OCI-LY3 (cell line): ENCODE results near the gene RGS13.
"Not testable (repeated sequence)": the region's sequence is repeated elsewhere in the genome, so short reads cannot be mapped to it uniquely, and the experiment has no call there.

Experiments used
- H2AFZ ChIP-seq: fragments of 200-600, 300-600 bp; shearing (Covaris generic); 2 replicates; pipeline ENCODE4 v1.6.0; 2014; ENCODE audit warnings: antibody characterized with exemption, low read depth, low read length
- H3K27ac ChIP-seq: fragments of 200-600, 300-600 bp; sonication (generic); 2 replicates; pipeline ENCODE4 v1.5.1; 2014; ENCODE audit warnings: mild to moderate bottlenecking, low read length, moderate library complexity, mixed read lengths
- H3K27me3 ChIP-seq: fragments of 200-600, 300-600 bp; sonication (generic); 2 replicates; pipeline ENCODE4 v1.6.1; 2014; ENCODE audit warnings: low read depth, low read length, mixed read lengths
- H3K36me3 ChIP-seq: fragments of 200-600, 300-600 bp; sonication (generic); replicated peaks from 2 replicates; pipeline ENCODE3; 2014; ENCODE audit warnings: low read depth, low read length, mixed read lengths
- H3K4me1 ChIP-seq: fragments of 300-600, 200-600 bp; sonication (generic); 2 replicates; pipeline ENCODE4 v1.6.1; 2014; ENCODE audit warnings: low read length, mixed read lengths
- H3K4me2 ChIP-seq: fragments of 200-600, 300-600 bp; sonication (generic); 2 replicates; pipeline ENCODE4 v1.6.1; 2014; ENCODE audit warnings: low read length, mixed read lengths
- H3K4me3 ChIP-seq: fragments of 300-600, 200-600 bp; sonication (generic); 2 replicates; pipeline ENCODE4 v1.5.1; 2014; ENCODE audit warnings: antibody characterized with exemption, mild to moderate bottlenecking, low read length, moderate library complexity
- H3K79me2 ChIP-seq: fragments of 300-600, 200-600 bp; shearing (Covaris generic); 2 replicates; pipeline ENCODE4 v1.6.1; 2014; ENCODE audit warnings: mild to moderate bottlenecking, low read length, mixed read lengths
- H3K9ac ChIP-seq: fragments of 300-600, 200-600 bp; shearing (Covaris generic); 2 replicates; pipeline ENCODE4 v1.6.0; 2014; ENCODE audit warnings: mild to moderate bottlenecking, low read length, moderate library complexity
- H3K9me3 ChIP-seq: fragments of 200-600, 300-600 bp; shearing (Covaris generic); 2 replicates; pipeline ENCODE4 v1.6.1; 2014; ENCODE audit warnings: low read length, mixed read lengths; ENCODE audit not compliant: insufficient read depth
- H4K20me1 ChIP-seq: fragments of 200-600, 300-600 bp; sonication (generic); 2 replicates; pipeline ENCODE4 v1.6.1; 2016; ENCODE audit warnings: low read length, mixed read lengths; ENCODE audit not compliant: insufficient read depth
- EZH2phosphoT487 ChIP-seq: fragments of 200-600 bp; shearing (Covaris generic); IDR thresholded peaks from 2 replicates; pipeline ENCODE4 v1.6.1; 2018; ENCODE audit warnings: antibody characterized with exemption, mixed run types, low read depth
- TF ChIP-seq, protein P1 (sequence below): fragments of 200-600, 300-600 bp; sonication (generic); IDR thresholded peaks from 2 replicates; pipeline ENCODE4 v1.5.1; 2014; ENCODE audit warnings: antibody characterized with exemption, low read length, low read depth

RGS13 gene

DNA sequence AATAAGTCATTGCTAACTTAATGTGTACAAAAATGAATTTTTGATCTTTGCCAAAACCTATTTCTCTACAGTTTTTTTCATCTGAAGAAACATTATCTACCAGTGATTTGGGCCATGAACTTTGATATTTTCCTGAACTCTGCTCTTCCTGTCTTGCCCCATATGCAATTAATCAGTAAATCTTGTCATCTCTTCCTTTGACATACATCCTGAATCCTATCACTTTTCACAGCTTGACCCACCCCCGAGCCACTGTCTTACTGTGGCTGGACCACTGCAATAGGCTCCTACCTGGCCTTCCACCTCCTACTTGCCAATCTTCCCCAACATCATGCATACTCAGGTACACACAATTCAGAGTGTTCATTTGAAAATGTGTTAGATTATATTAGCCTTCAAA, 46.4 kb downstream of the RGS13 start:
- H3K9ac ChIP-seq: no peak overlapping the region
- no peaks in the 10 kb centered on the region for H3K79me2 ChIP-seq
- no peaks in the 10 kb centered on the region for H3K36me3 ChIP-seq
- H3K4me1 ChIP-seq: peaks cover 7% of the 10 kb centered on the region
- no peak overlapping the region for H3K27ac ChIP-seq
- TF ChIP-seq EZH2phosphoT487: no peak
- TF ChIP-seq, protein P1, sequence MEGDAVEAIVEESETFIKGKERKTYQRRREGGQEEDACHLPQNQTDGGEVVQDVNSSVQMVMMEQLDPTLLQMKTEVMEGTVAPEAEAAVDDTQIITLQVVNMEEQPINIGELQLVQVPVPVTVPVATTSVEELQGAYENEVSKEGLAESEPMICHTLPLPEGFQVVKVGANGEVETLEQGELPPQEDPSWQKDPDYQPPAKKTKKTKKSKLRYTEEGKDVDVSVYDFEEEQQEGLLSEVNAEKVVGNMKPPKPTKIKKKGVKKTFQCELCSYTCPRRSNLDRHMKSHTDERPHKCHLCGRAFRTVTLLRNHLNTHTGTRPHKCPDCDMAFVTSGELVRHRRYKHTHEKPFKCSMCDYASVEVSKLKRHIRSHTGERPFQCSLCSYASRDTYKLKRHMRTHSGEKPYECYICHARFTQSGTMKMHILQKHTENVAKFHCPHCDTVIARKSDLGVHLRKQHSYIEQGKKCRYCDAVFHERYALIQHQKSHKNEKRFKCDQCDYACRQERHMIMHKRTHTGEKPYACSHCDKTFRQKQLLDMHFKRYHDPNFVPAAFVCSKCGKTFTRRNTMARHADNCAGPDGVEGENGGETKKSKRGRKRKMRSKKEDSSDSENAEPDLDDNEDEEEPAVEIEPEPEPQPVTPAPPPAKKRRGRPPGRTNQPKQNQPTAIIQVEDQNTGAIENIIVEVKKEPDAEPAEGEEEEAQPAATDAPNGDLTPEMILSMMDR: no peak
- H4K20me1 ChIP-seq: no peaks in the 10 kb centered on the region
- H2AFZ ChIP-seq: no peak overlapping the region
- H3K27me3 ChIP-seq: no peaks in the 10 kb centered on the region
- no peak overlapping the region for H3K4me2 ChIP-seq
- H3K4me3 ChIP-seq: no peak overlapping the region
- H3K9me3 ChIP-seq: no peaks in the 10 kb centered on the region

DNA sequence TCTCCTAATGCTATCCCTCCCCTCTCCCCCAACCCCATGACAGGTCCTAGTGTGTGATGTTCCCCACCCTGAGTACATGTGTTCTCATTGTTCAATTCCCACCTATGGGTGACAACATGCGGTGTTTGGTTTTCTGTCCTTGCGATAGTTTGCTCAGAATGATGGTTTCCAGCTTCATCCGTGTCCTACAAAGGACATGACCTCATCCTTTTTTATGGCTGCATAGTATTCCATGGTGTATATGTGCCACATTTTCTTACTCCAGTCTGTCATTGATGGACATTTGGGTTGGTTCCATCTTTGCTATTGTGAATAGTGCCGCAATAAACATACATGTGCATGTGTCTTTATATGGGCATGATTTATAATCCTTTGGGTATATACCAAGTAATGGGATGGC, 47.1 kb downstream of the RGS13 start:
- not testable (repeated sequence) for H3K9me3 ChIP-seq, H3K9ac ChIP-seq, H3K36me3 ChIP-seq, H3K79me2 ChIP-seq, H4K20me1 ChIP-seq, H3K27me3 ChIP-seq, H3K4me2 ChIP-seq, H3K27ac ChIP-seq, H3K4me1 ChIP-seq, H2AFZ ChIP-seq, H3K4me3 ChIP-seq

DNA sequence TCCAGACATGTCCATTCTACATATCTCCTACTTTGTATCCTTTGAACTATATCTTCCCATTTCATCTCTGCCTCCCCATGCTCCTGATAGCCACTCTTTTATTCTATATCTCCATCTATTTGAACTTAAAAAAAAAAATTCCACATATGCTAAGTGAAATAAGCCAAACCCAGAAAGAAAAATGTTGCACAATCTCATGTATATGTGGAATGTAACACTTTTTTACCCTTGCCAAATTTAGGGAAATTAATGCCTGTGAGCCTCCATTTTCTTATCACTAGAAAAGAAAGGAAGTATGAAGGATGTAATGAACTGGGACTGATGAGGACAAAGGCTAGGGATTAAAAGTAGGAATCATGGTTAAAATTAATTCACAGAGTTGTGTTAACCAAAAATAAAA, 53.5 kb downstream of the RGS13 start:
- Histone ChIP-seq H3K79me2 (no peaks in the 10 kb centered on the region), H3K9me3 (no peaks in the 10 kb centered on the region), H3K36me3 (peaks cover 4% of the 10 kb centered on the region), H3K27me3 (no peaks in the 10 kb centered on the region), H3K27ac (no peak overlapping the region), H3K9ac (no peak overlapping the region), H3K4me3 (no peak overlapping the region), H4K20me1 (no peaks in the 10 kb centered on the region), H3K4me1 (no peaks in the 10 kb centered on the region), H2AFZ (no peak overlapping the region), H3K4me2 (no peak overlapping the region)
- TF ChIP-seq EZH2phosphoT487: no peak
- TF ChIP-seq, protein P1: no peak

DNA sequence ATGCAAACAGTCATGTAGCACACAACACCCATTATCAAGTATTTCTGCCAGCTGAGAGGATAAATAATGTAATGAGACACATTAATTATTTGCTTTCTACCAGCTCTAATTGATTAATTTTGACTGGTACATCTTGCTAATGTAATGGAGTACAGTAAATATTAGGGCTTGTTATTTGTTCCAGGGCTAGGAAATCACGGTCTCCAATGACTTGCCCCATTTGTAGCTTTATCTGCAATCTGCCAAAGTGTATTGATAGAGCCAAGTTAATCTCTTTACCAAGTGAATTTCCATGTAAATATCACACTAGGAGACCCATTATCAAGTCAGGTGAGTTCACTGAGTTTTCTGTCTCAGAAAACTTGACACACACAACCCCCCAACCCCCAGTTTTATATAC, 55.1 kb downstream of the RGS13 start:
- Histone ChIP-seq H3K79me2 (no peaks in the 10 kb centered on the region), H3K4me1 (no peaks in the 10 kb centered on the region), H3K9me3 (no peaks in the 10 kb centered on the region), H3K9ac (no peak overlapping the region), H3K27ac (no peak overlapping the region), H3K27me3 (no peaks in the 10 kb centered on the region), H2AFZ (no peak overlapping the region), H4K20me1 (no peaks in the 10 kb centered on the region), H3K4me2 (no peak overlapping the region), H3K4me3 (no peak overlapping the region), H3K36me3 (peaks cover 4% of the 10 kb centered on the region)
- TF ChIP-seq, protein P1: no peak
- TF ChIP-seq EZH2phosphoT487: no peak

DNA sequence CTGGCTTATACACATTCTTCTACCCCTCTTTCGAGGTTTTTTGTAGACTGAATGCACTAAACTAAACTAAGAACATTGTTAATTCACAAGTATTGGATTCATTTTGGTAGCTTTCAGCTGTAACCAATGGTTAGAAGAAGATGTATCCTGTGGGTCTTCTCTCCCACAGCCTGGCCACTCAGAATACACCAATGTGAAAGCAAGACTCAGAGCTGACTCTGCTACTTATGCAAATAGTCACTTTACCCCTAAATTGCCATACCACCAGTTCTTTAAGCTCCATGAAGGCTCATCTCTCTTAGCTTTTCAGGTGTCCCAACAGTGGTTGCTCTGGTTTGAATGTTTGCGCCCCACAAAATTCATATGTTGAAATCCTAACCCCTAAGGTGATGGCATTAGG, 60.1 kb downstream of the RGS13 start:
- Histone ChIP-seq H4K20me1 (no peaks in the 10 kb centered on the region), H3K4me2 (no peak overlapping the region), H3K79me2 (no peaks in the 10 kb centered on the region), H3K27ac (no peak overlapping the region), H3K4me3 (no peak overlapping the region), H2AFZ (no peak overlapping the region), H3K36me3 (no peaks in the 10 kb centered on the region), H3K27me3 (no peaks in the 10 kb centered on the region), H3K9me3 (no peaks in the 10 kb centered on the region), H3K4me1 (peaks cover 7% of the 10 kb centered on the region), H3K9ac (no peak overlapping the region)
- no peak for TF ChIP-seq EZH2phosphoT487
- TF ChIP-seq, protein P1: no peak
